GM19351 (cell line): ENCODE data around the gene GNG12.

Source experiments
- ATAC-seq: cut with Tn5 transposase; IDR thresholded peaks from one replicate; pipeline ENCODE4 v1.9.1; 2021; ENCODE audit warnings: mild to moderate bottlenecking, moderate library complexity; ENCODE audit not compliant: unreplicated experiment

GNG12 gene

GRCh38 chr1:67788238-67788790, 45.0 kb downstream of the GNG12 start:
- no peak for ATAC-seq

DNA sequence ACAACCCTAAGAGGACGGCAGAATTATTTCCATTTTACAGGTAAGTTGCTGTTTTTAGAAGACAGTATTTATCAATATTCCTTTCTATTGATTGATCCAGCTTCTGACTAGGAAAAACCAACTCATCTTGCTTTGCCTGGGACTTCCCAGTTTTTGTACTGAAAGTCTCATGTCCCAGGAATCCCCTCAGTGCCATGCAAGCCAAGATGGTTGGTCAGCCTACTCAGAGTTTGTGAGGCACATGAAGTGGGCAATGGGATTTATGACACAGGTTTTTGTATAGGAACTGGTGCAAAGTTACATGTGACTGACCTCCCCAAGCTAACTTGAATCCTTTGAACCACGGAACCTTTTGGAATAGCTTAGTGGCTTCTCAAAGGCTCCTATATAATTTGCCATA, 45.5 kb downstream of the GNG12 start:
- ATAC-seq: no peak

DNA sequence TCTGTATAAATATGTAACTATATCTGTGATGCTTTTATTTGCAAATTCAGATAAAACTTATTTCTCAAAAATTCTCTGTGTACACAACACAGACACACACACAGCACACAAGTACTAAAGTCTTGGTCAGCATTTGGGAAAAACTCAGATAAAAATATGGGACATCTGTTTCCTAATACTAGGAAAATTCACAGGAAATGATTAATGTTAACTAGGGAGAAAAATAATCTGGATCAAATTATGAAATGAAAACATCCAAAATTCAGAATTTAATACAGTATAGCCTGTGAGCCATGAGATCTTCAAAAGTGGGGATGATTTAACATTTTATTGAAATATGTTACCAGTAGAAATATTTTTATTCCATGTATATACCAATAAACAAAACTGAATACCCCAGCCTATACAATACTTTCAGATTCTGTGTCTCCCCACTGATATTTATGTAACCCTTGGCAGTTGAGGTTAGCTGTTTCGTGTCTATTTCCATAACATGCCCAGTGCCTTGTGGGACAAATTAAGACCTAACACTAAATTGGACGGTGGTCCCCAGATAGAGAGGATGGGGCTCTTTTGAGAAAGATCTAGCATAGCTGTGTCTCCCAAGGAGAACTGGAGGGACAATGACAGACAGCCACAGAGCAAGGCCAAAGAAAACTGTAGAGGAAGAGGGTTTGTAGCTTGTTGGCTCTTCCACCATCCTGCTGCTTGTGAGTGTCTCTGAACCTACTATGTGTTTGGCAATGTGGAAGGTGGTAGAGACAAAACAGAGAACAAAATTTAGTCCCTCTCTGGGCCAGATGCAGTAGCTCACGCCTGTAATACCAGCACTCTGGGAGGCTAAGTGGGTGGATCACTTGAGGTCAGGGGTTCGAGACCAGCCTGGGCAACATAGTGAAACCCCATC, 47.2 kb downstream of the GNG12 start:
- no peak for ATAC-seq

GRCh38 chr1:67784545-67785186, 48.6 kb downstream of the GNG12 start:
- ATAC-seq: no peak

- ATAC-seq: no peak
These were observed 52.6 kb downstream of the GNG12 start for GRCh38 chr1:67780637-67781036.

DNA sequence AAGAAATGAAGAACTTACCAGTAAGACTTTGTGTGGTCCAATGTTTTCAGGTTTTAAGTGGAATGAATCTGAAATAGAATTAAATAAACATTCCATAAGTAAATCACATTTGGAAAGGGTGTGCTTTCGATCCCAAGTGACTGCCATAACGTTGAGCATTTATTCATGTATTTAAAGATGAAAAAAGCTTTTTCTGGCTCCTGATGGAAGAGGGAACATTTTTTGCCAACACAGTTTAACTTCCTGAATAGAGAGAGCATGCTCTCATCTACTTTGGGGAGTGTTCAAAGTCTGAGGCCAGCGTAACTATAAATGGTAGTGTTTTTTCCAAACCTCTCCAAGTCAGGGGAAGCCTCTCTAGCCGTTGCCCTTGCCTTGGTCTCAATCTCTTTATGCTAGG, 55.8 kb downstream of the GNG12 start:
- ATAC-seq: no peak

- ATAC-seq: no peak
These were observed 56.3 kb downstream of the GNG12 start for GRCh38 chr1:67777016-67777415.

DNA sequence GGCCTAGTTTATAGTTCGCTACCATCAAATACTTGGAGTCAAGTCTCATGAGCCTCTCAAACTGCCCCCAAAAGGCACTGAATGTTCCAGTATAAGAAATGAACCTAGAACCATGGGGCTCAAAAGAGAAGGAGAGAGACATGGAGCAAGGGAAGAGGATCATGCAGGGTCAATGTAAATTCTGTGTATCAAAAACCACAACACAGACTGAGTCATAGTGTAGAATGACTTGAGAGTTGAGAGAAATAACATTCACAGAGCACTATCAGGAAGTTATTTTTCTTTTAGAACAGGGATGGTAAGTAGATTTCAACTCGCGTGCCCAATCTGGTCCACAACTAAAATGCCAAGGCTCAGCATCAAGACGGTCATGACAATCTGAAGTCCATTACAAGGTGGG, 59.8 kb downstream of the GNG12 start:
- ATAC-seq: no peak

- no peak for ATAC-seq
These were observed 61.5 kb downstream of the GNG12 start for GRCh38 chr1:67771749-67772148.

- no peak for ATAC-seq
These were observed 62.1 kb downstream of the GNG12 start for GRCh38 chr1:67771152-67771551.

GRCh38 chr1:67769633-67770256, 63.5 kb downstream of the GNG12 start:
- ATAC-seq: peak; percentile 30

GRCh38 chr1:67768480-67768879, 64.8 kb downstream of the GNG12 start:
- no peak for ATAC-seq

GRCh38 chr1:67767103-67767782, 66.0 kb downstream of the GNG12 start:
- no peak for ATAC-seq

DNA sequence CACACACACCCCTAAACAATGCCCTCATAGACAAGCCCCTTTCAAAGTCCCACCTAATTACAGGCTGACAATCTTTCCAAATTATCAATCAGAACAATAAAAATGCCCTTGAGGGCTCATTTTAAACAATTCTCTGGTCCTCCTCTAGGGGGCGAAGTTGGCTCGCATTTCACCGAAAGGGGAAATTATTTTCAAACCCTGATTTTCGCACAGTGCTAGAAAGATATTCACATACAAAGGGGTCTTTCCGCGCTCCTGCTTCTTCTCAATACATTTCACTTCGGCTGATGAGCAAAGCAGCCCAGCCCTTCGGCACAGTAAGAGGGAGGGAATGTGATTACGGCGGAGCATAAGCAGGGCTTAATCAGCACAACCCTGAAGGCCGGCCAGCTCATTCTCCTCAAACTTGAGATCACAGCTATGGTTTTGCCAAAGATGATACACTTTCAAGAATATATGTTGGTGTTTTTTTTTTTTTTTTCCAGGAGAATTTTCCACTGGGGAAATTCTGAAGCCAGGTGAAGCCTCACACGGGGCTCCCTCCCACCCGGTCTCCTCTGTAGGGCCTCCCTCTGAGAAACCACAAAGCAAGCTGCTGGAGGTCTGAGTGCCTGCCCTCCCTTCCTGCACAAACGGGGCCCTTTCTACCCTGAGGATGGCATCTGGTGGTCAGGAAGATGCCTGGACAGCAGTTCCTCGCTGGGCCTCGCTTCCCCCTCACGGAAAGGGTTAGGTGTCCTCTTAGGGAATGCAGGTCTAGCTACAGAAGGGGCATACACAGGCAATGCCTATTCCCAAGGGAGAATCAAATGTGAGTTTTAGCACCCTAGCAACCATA, 66.9 kb downstream of the GNG12 start:
- ATAC-seq: peak; percentile 47

GRCh38 chr1:67764633-67765032, 68.6 kb downstream of the GNG12 start:
- ATAC-seq: no peak

GRCh38 chr1:67761730-67762129, 71.5 kb downstream of the GNG12 start:
- no peak for ATAC-seq

DNA sequence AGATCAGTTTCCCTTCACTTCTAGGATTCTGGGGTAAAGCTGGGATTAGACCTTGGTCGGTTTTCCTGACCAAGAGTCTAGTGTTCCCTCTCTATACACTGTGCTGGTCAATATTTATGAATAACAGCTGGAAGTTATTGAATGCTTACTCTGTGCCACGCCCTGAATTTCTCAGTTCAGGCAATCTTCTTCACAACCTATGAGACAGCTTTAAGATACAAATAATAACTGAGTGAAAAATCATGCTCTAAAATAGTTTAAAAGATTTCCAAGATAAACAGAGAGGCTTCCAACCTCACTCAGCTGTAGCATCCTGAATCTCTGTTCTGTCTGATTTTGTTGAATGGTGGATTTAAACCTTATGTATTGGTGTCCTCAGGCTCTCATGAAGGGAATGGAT, 72.2 kb downstream of the GNG12 start:
- ATAC-seq: no peak

- peak; percentile 98 for ATAC-seq
These were observed 73.0 kb downstream of the GNG12 start for GRCh38 chr1:67760030-67760821.

- ATAC-seq: peak; percentile 2
These were observed 73.6 kb downstream of the GNG12 start for GRCh38 chr1:67759692-67760029.
